Stimulated activated CD4-positive, alpha-beta T cell treated with anti-CD3 and anti-CD28 coated beads, Interleukin-1b, Interleukin-23, amount 100 ng/mL, for 48 hours (primary cell): ENCODE measurements around the gene MAP4.
"Not testable (repeated sequence)": the region's sequence is repeated elsewhere in the genome, so short reads cannot be mapped to it uniquely, and the experiment has no call there.

Experiments used
- DNase-seq: peaks from one replicate; pipeline ENCODE4 v3.0.0-alpha.2; 2020

Gene MAP4

DNA sequence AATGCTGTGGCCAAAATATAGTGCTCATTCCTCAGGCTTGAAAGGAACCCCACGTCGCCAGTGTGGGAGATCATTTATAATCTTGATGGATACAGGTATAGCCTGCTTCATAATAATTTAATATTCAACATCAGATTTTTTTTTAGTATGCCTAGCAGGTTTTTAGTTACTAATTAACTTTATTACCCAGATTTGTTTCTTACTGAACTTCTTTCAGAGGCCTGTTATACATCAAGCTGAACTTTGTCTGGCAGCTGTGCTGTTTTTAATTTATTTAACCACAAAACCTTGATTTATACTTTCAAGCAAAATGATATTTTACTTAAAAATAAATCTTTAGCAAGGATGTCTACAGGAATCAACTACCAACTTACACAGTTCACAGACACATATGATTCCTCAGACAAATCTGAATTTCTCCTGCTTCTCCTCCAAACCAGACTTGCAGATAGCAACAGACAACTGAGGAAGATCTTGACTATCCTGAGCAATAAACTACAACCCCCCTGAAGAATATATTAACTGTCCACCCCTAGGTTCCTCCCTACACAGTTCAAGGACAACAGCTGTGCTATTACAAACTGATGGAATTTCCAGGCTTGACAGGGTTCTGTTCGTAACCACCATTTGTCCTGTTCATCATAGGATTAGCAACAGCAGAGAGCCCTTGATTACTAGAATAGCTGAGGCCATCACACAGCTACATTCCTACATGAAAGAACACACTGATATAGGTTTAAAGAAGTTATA, 610 bp downstream of the MAP4 start:
- DNase-seq = no peak

- DNase-seq = no peak
Observed at GRCh38 chr3:48014358-48014757, 1.9 kb downstream of the MAP4 start.

DNA sequence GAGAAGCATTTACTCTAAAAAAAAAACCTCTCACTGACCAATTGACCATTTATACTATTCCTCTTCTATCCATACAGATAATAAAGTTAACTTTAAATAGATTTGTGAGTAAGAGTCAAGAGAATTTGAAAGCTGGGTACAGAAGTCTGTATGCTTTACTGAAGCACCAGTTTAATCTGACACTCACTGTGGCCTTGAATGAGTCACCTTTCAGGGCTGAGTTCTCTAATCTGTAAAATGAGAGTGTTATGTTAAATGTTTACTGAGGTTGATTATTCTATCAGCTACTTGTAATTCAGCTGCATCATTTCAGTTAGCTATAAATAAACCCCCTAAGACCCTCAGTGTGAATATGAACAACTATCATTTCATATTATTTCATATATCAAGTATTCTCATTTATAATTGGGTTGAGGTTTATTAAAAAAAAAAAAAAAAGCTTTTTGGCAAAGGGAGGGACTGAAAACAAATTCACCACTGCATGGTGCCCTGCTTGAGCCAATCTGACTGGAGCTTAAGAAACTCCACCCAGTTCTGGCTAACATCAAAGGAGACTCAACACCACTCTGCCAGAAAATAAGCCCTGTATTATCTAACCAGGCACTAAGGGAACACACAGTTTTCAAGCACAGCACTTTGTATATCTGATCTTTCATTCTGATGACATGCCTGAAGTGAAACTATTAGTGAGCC, 2.8 kb downstream of the MAP4 start:
- no peak for DNase-seq

GRCh38 chr3:48012659-48013058, 3.6 kb downstream of the MAP4 start:
- no peak for DNase-seq

DNA sequence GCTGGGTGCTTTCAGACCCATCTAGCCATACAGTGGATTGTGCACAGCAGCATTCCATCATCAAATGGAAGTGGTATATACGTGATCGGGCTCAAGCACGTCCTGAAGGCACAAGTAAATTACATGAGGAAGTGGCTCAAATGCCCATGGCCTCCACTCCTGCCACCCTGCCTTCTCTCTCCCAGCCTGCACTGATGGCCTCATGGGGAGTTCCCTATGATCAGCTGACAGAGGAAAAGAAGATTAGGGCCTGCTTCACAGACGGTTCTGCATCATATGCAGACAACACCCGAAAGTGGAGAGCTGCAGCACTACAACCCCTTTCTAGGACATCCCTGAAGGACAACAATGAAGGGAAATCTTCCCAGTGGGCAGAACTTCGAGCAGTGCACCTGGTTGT, 8.2 kb downstream of the MAP4 start:
- not testable (repeated sequence) for DNase-seq

DNA sequence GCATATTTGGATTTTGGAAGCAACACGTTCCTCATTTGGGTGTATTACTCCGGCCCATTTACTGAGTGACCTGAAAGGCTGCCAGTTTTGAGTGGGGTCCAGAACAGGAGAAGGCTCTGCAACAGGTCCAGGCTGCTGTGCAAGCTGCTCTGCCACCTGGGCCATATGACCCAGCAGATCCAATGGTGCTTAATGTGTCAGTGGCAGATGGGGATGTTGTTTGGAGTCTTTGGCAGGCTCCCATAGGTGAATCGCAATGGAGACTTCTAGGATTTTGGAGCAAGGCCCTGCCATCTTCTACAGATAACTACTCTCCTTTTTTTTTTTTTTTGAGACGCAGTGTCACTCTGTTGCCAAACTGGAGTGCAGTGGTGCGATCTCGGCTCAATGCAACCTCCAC, 8.9 kb downstream of the MAP4 start:
- DNase-seq = not testable (repeated sequence)

- DNase-seq = not testable (repeated sequence)
Observed at GRCh38 chr3:48006794-48007193, 9.4 kb downstream of the MAP4 start.

DNA sequence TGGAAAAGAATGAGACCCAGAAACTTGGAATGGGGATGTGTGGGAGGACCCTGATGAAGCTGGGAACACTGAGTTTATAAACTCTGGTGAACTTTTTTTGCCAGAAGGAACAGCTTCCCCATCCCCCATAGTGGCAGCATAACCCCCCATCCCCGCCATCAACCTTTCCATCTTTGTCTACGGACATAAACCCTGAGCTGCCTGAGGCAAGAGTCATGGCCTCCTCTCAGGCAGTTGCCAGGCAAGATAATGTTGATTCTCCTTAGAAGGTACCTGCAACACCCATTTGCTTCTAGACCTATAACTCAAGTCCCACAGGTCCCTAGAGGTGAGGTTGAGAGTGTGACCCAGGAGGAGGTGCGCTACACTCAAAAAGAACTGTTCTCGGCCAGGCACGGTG, 11.5 kb downstream of the MAP4 start:
- DNase-seq = no peak

DNA sequence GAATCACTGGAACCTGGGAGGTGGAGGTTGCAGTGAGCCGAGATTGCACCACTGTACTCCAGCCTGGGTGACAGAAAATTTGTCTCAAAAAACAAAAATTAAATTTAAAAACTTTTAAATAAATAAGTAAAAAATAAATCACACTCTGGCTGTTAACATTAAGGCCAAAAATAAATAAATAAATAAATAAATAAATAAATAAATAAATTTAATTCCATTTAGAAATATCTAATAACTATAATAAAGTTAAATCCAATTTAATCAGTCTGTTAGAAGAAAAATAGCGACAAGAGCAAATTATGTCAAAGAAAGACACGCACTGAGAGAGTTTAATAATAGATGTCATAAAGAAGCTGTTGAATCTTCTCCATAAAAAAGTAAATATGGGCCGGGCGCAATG, 13.4 kb downstream of the MAP4 start:
- no peak for DNase-seq

DNA sequence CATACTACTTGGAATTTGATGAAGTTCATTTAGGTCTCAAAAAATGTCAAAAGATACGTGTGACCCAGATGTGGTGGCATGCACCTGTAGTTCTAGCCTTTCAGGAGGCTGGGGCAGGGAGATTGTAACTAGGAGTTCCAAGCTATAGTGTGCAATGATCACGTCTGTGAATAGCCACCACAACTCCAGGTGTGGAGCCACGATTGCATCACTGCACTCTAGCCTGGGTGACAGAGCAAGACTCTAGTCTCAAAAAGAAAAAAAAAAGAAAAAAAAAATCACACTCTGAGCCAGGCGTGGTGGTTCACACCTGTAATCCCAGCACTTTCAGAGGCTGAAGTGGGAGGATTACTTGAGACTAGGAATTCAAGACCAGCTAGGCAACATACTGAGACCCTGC, 14.2 kb downstream of the MAP4 start:
- DNase-seq = no peak

DNA sequence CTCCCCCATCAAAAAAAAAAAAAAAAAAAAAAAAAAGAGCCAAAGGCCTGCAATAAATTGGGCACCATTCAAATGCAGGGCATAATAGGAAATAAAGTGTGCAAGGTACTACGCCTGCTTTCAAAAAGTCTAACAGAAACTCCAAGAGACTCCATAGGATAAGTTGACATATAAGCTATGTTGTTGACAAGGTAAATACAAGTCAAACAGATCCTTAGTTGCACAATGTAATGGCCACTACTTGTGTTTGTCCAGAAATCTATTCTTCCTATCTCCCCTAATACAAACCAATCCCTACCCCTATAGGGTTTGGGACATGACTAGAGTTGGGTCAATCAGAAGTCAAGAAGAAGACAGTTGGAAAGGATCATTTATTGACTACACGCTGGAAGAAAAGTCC, 16.0 kb downstream of the MAP4 start:
- DNase-seq = no peak

- no peak for DNase-seq
Observed at GRCh38 chr3:47996440-47996839, 19.8 kb downstream of the MAP4 start.

- no peak for DNase-seq
Observed at GRCh38 chr3:47994180-47994579, 22.0 kb downstream of the MAP4 start.

DNA sequence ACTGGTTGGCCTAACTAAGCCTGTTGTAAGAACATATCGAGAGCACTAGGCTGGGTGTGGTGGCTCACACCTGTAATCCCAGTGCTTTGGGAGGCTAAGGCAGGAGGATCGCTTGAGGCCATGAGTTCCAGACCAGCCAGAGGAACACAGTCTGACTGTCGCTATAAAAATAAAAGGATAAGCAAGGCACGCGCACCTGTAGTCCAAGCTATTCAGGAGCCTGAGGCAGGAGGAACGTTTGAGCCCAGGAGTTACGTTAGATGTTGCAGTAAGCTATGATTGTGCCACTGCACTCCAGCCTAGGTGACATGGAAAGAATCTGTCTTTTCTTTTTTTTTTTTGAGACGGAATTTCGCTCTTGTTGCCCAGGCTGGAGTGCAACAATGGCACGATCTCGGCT, 24.9 kb downstream of the MAP4 start:
- DNase-seq = no peak

DNA sequence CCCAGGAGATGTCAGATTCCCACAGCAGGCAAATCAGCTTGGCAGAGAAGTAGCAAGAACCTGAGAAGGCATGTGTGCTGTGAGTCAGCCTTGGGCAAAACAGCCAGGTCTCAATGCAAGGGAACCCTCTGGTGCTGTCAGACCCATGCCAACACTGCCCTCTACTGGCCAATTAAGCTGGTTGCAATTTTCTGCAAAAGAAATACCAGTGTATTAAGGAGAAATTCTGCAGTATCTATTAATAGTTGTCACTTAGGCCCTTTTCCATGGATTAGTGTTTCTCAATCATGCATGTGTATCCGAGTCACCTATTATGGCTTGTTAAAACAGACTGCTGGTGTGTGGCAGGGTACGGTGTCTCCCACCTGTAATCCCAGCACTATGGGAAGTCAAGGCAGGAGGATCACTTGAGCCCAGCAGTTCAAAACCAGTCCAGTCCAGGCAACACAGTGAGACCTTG, 26.2 kb downstream of the MAP4 start:
- DNase-seq = peak; percentile 73

DNA sequence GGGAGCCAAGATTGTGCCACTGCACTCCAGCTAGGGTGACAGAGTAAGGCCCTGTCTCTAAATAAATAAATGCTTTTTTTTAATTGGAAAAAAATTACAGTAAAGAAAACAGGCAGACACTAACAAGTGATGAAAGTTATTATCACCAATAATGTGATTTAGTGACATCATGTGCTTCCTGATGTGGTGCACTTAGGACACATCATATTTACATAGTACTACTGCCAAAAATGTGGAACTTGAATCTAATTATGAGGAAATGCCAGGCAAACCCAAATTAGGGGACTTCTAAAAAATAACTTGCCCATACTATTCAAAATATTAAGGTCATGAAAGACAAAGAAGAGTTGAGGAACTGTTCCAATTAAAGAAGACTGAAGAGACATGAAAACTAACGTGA, 30.8 kb downstream of the MAP4 start:
- no peak for DNase-seq

GRCh38 chr3:47984075-47984728, 32.0 kb downstream of the MAP4 start:
- no peak for DNase-seq

DNA sequence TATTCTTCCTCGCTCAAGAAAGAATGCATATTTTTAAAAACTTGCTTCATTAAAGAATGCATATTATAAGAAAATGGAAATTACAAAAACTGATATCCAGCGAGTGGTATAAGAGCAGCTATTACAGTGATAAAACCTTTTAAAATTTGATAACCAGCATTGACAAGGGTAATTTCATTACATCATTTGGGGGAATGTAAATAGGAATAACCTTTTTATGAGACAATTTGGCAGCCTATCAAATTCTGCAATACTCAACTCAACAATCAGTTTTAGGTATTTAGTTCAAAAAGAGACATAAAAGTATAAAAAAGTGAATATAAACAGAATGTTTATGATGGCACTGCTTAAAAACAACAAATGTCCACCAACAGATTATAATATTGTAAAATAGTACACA, 35.4 kb downstream of the MAP4 start:
- DNase-seq = no peak

- DNase-seq = no peak
Observed at GRCh38 chr3:47979070-47979469, 37.1 kb downstream of the MAP4 start.

DNA sequence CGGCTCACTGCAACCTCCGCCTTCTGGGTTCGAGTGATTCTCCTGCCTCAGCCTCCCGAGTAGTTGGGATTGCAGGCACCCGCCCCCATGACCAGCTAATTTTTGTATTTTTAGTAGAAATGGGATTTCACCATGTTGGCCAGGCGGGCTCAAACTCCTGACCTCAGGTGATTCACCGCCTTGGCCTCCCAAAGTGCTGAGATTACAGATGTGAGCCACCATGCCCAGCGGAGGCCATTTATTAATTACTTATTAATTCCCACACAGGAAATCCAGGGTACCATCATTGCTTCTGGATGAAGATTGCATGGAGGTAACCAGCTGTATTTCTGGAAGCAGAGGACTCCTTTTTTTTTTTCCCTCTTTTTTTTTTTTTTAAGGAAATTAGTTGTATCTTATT, 37.8 kb downstream of the MAP4 start:
- no peak for DNase-seq

DNA sequence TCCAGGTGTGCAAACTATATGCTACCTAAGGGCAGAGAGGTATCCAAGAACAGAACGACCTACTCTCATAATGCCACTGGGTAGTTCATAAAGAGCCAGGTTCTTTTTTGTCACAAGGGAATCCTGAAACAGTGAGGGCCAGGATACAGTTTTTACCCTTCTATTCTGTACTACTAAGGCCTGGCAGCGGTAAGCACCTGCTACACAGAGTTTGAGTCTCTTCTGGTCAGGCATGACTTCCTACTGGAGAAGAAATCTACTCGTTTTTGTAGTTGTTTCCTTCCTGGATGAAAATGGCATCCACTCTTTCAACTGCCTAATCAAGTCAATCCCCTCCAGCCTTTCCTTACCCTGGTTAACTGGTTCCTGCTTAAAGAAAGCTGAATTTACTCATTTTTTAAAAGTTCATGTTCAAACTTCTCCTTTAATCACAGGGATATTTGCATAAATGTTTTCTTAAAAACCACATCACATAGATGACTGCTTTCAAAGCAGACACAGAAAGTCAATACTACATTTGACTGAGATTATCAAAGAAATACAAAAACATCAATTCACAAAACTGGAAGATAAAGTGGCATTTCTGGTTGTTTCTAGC, 40.0 kb downstream of the MAP4 start:
- DNase-seq = no peak

- no peak for DNase-seq
Observed at GRCh38 chr3:47974974-47975470, 41.2 kb downstream of the MAP4 start.

- no peak for DNase-seq
Observed at GRCh38 chr3:47971081-47971480, 45.1 kb downstream of the MAP4 start.

DNA sequence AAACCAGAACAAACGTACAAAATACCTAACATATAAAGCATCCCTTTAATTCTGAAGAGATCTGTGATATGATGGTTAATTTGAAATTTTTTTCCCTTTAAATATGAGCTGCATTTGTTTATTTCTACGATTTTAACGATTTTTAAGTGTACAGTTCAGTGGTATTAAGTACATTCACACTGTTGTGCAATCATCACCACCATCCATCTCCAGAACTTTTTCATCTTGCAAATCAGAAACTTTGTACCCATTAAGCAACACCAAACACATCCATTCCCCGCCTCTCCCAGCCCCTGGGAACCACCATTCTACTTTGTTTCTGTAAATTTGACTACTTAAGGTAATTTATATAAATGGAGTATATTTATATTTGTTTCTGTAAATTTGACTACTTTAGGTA, 51.5 kb downstream of the MAP4 start:
- DNase-seq = no peak
